Heart left ventricle (tissue), 16 donors: ENCODE data around the gene WNT7B. TPM values are rescaled to one million over a fixed set of nuclear protein-coding genes. Genes with fewer than 3 reads are reported as not detected.

Experiments
- ATAC-seq, 4 donors: fragments of 200-7000 bp; cut with Tn5 transposase; one replicate each; pipeline ENCODE4 v1.9.1; 2020 to 2022; ENCODE audit warnings: moderate library complexity in 4 of 4, mild to moderate bottlenecking in 3 of 4, moderate number of reproducible peaks in 1 of 4
- DNase-seq, 5 donors: peaks; one replicate each; pipeline ENCODE4 v3.0.0-alpha.2; 2020
- H3K27ac ChIP-seq, 12 donors: fragments of 200-600 bp; sonication (generic) in 4 of 12; one replicate each; pipeline versions ENCODE4 v1.5.0 to v1.8.0; 2016 to 2022; ENCODE audit warnings: mild to moderate bottlenecking in 2 of 12
- H3K27me3 ChIP-seq, 9 donors: fragments of 200-600 bp; sonication (generic) in 2 of 9; one replicate each; pipeline versions ENCODE4 v1.5.1 to v1.8.0; 2016 to 2022; ENCODE audit warnings: mild to moderate bottlenecking in 3 of 9
- H3K36me3 ChIP-seq, 9 donors: fragments of 200-600 bp; sonication (generic) in 2 of 9; one replicate each; pipeline versions ENCODE4 v1.5.0 to v1.8.0; 2018 to 2022; ENCODE audit warnings: mild to moderate bottlenecking in 2 of 9
- H3K4me1 ChIP-seq, 12 donors: fragments of 200-600 bp; sonication (generic) in 4 of 12; one replicate each; pipeline versions ENCODE4 v1.5.0 to v1.8.0; 2016 to 2022; ENCODE audit warnings: mild to moderate bottlenecking in 3 of 12
- H3K4me3 ChIP-seq, 12 donors: fragments of 200-600 bp; sonication (generic) in 4 of 12; one replicate each; pipeline versions ENCODE4 v1.5.0 to v1.8.0; 2017 to 2022; ENCODE audit warnings: mild to moderate bottlenecking in 9 of 12, moderate library complexity in 4 of 12
- H3K9me3 ChIP-seq, 12 donors: fragments of 200-600 bp; sonication (generic) in 4 of 12; one replicate each; pipeline versions ENCODE4 v1.5.0 to v1.8.0; 2016 to 2022; ENCODE audit warnings: mild to moderate bottlenecking in 1 of 12
- CTCF ChIP-seq, 12 donors: fragments of 200-600 bp; sonication (generic) in 4 of 12; IDR thresholded peaks; one replicate each; pipeline versions ENCODE4 v1.5.0 to v1.8.0; 2018 to 2022; ENCODE audit warnings: antibody characterized with exemption in 12 of 12, mild to moderate bottlenecking in 5 of 12
- POLR2A ChIP-seq, 2 donors: fragments of 450-650 bp; IDR thresholded peaks; one replicate each; pipeline ENCODE4 v1.6.1; 2017; ENCODE audit warnings: antibody characterized with exemption in 2 of 2, mild to moderate bottlenecking in 2 of 2, moderate library complexity in 2 of 2
- WGBS, 4 donors: extraction: QIAGEN DNeasy Blood & Tissue Kit in 2 of 4; methylation state at CpG; one replicate each; pipeline versions ENCODE4 v1.1.5 to v1.1.7; 2013 to 2018; 5-methylcytosine and 5-hydroxymethylcytosine counted together
- intact Hi-C, 10 donors: fragments of 100-400 bp; cut with DNase I; formaldehyde crosslinking; loops; one replicate each; pipeline versions ENCODE4 v1.11.1 to v1.14.2; 2022
- polyA plus RNA-seq, 2 donors: library from polyadenylated mRNA; stranded (reverse); fragments of 200-250 nt; gene quantifications; one replicate each; pipeline ENCODE4 v1.2.3, GENCODE V29; 2013
- total RNA-seq, 9 donors: library from RNA; depleted of rRNA in 2 of 9; stranded (reverse); fragments of >200 nt in 2 of 9; fragmentation: NEBNext Ultra II Directional in 3 of 9; extraction: Animal tissue kit (Norgen Biotek cat#: 25700) in 3 of 9; gene quantifications; one replicate each; pipeline versions ENCODE4 v1.1.0 to v1.2.4, GENCODE V29; 2016 to 2023
- donor health status: ischemic (EF 13 %, LVEDD 7.1; RV severe dilation, severe dysfunction).
- donor health status: healthy with polysubstance abuse.
- donor health status: DM: no; HTN: yes; CAD: no.
- donor health status: DM: no; HTN: no; CAD: no.
- donor health status: ischemic (EF 25% LVEDD 6.9; RV normal size, moderate dysfunction).
- donor health status: ischemic (EF 25% LVEDD 5.7; RV mildly dilated, moderate dysfunction).
- donor health status: healthy.
- donor health status: DM: yes; HTN: yes; CAD: no.
- donor health status: ischemic (EF 35%, LVEDD 5.7; RV mildly dilated, moderate dysfunction).
- donor health status: nonischemic (EF 11% LVEDD 7.7; RV severe dilation, severe dysfunction).
- donor health status: DM: yes; HTN: yes; CAD: no.
- donor health status: PGD.
- donor health status: ischemic (EF 29% LVEDD 5.4; RV normal size, mild dysfunction).
- donor health status: nonischemic (EF 23%, LVEDD 6.1; RV moderate dilation, normal function).

The WNT7B gene
- total and polyA plus RNA-seq, 11 donors = 0.36 TPM; not detected in 10

GRCh38 chr22:45949891-45950290 lies 27.1 kb downstream of the WNT7B start:
- H3K4me1 ChIP-seq = no peaks in the 10 kb centered on the region
- no peak overlapping the region for H3K27ac ChIP-seq
- H3K9me3 ChIP-seq = no peaks in the 10 kb centered on the region
- H3K27me3 ChIP-seq = peaks cover 0 to 37% (median 5%) of the 10 kb centered on the region in 9 donors
- no peak for DNase-seq
- TF ChIP-seq CTCF (IDR thresholded peaks at IDR 0.05) = no peak
- TF ChIP-seq POLR2A (IDR thresholded peaks at IDR 0.05) = no peak
- H3K4me3 ChIP-seq = no peak overlapping the region
- no peak for ATAC-seq
- no peaks in the 10 kb centered on the region for H3K36me3 ChIP-seq
- WGBS, 4 donors = 81 to 93% (median 91%) methylated on average over 10 to 23 of the region's 23 CpGs
- intact Hi-C loops = no loop called here

- Histone ChIP-seq H3K4me3 (no peak overlapping the region), H3K27me3 (peaks cover 0 to 32% (median 2%) of the 10 kb centered on the region in 9 donors), H3K27ac (no peak overlapping the region), H3K9me3 (no peaks in the 10 kb centered on the region), H3K36me3 (no peaks in the 10 kb centered on the region), H3K4me1 (no peaks in the 10 kb centered on the region)
- intact Hi-C loops = no loop called here
- TF ChIP-seq CTCF (IDR thresholded peaks at IDR 0.05) (no peak), POLR2A (IDR thresholded peaks at IDR 0.05) (no peak)
- DNase-seq (no peak), ATAC-seq (no peak)
- 77 to 88% (median 86%) methylated on average over 12 to 22 of the region's 22 CpGs for WGBS, 4 donors
Observed at GRCh38 chr22:45949258-45949870, 27.6 kb downstream of the WNT7B start.

- DNase-seq = no peak
- ATAC-seq = no peak
- TF ChIP-seq CTCF (IDR thresholded peaks at IDR 0.05) = no peak
- TF ChIP-seq POLR2A (IDR thresholded peaks at IDR 0.05) = no peak
- Histone ChIP-seq H3K36me3 (no peaks in the 10 kb centered on the region), H3K9me3 (no peaks in the 10 kb centered on the region), H3K4me3 (no peak overlapping the region), H3K4me1 (no peaks in the 10 kb centered on the region), H3K27me3 (peaks cover 0 to 20% (median 0%) of the 10 kb centered on the region in 9 donors), H3K27ac (no peak overlapping the region)
- WGBS, 4 donors = 78 to 88% (median 82%) methylated on average over 6 to 21 of the region's 21 CpGs
- intact Hi-C loops = no loop called here
Observed at GRCh38 chr22:45948081-45948648, 28.8 kb downstream of the WNT7B start.

- H3K9me3 ChIP-seq = no peaks in the 10 kb centered on the region
- intact Hi-C loops = no loop called here
- peak in 1 of 5 donors; percentile 39 for DNase-seq
- peak in 1 of 4 donors; percentile 28 for ATAC-seq
- no peaks in the 10 kb centered on the region for H3K36me3 ChIP-seq
- no peak overlapping the region for H3K27ac ChIP-seq
- H3K4me3 ChIP-seq = no peak overlapping the region
- WGBS, 4 donors = 69 to 78% (median 74%) methylated on average over 16 to 17 of the region's 17 CpGs
- H3K4me1 ChIP-seq = no peaks in the 10 kb centered on the region
- TF ChIP-seq CTCF (IDR thresholded peaks at IDR 0.05) = no peak
- TF ChIP-seq POLR2A (IDR thresholded peaks at IDR 0.05) = no peak
- H3K27me3 ChIP-seq = peaks cover 0 to 11% (median 0%) of the 10 kb centered on the region in 9 donors
Observed at GRCh38 chr22:45946805-45947600, 30.0 kb downstream of the WNT7B start.
